GM23338 (cell line): ENCODE data around the gene EXOC3L2. TPM values are rescaled to one million over a fixed set of nuclear protein-coding genes. Genes with fewer than 3 reads are reported as not detected.

Experiments
- ATAC-seq: fragments of 200-7000 bp; cut with Tn5 transposase; 3 replicates; pipeline ENCODE4 v1.9.1; 2020
- DNase-seq: peaks from one replicate; pipeline ENCODE4 v3.0.0-alpha.2; 2015; ENCODE audit warnings: low spot score
- H2AFZ ChIP-seq: fragments of 200-600 bp; sonication (generic); 2 replicates; pipeline ENCODE4 v1.8.0; 2016; ENCODE audit warnings: antibody characterized with exemption, mild to moderate bottlenecking, moderate library complexity
- H3F3A ChIP-seq: fragments of 200-600 bp; sonication (generic); replicated peaks from 2 replicates; pipeline ENCODE4 v1.8.0; 2017; ENCODE audit warnings: antibody characterized with exemption, mixed run types, low read depth
- H3K27ac ChIP-seq: fragments of 200-600 bp; sonication (generic); 2 replicates; pipeline ENCODE4 v1.6.1; 2016; ENCODE audit warnings: low read depth
- H3K27me3 ChIP-seq: fragments of 200-600 bp; sonication (generic); 2 replicates; pipeline ENCODE4 v1.8.0; 2016; ENCODE audit warnings: mild to moderate bottlenecking, mixed run types, moderate library complexity; ENCODE audit not compliant: insufficient read depth
- H3K36me3 ChIP-seq: fragments of 200-600 bp; sonication (generic); 2 replicates; pipeline ENCODE4 v1.8.0; 2016; ENCODE audit warnings: mild to moderate bottlenecking; ENCODE audit not compliant: insufficient read depth
- H3K4me1 ChIP-seq: fragments of 200-600 bp; sonication (generic); 2 replicates; pipeline ENCODE4 v1.8.0; 2016; ENCODE audit warnings: mild to moderate bottlenecking, moderate library complexity; ENCODE audit not compliant: insufficient read depth
- H3K4me2 ChIP-seq: fragments of 200-600 bp; sonication (generic); 2 replicates; pipeline ENCODE4 v1.7.1; 2017; ENCODE audit warnings: mixed run types
- H3K4me3 ChIP-seq: fragments of 200-600 bp; sonication (generic); 2 replicates; pipeline ENCODE4 v1.6.1; 2016; ENCODE audit warnings: mixed run types
- H3K79me2 ChIP-seq: fragments of 200-600 bp; sonication (generic); replicated peaks from 2 replicates; pipeline ENCODE4 v1.8.0; 2017; ENCODE audit warnings: mild to moderate bottlenecking; ENCODE audit not compliant: insufficient read depth
- H3K9me2 ChIP-seq: fragments of 200-600 bp; sonication (generic); 2 replicates; pipeline ENCODE4 v1.8.0; 2017; ENCODE audit not compliant: insufficient read depth
- H4K20me1 ChIP-seq: fragments of 200-600 bp; sonication (generic); replicated peaks from 2 replicates; pipeline ENCODE4 v1.8.0; 2017; ENCODE audit warnings: mild to moderate bottlenecking; ENCODE audit not compliant: insufficient read depth
- H3K27ac Mint-ChIP-seq: 2 replicates; pipeline ENCODE4 v1.8.0; 2020; ENCODE audit warnings: inconsistent platforms, mild to moderate bottlenecking, moderate library complexity, mixed read lengths
- H3K27me3 Mint-ChIP-seq: 3 replicates; pipeline ENCODE4 v1.8.0; 2022; ENCODE audit warnings: low read depth, mild to moderate bottlenecking, moderate library complexity, mixed read lengths, inconsistent platforms; ENCODE audit not compliant: insufficient read depth, poor library complexity
- H3K36me3 Mint-ChIP-seq: 3 replicates; pipeline ENCODE4 v1.8.0; 2021; ENCODE audit warnings: low read depth, mild to moderate bottlenecking, inconsistent platforms, moderate library complexity, mixed read lengths
- H3K4me1 Mint-ChIP-seq: 3 replicates; pipeline ENCODE4 v1.8.0; 2020; ENCODE audit warnings: mild to moderate bottlenecking, inconsistent platforms, mixed read lengths
- H3K4me3 Mint-ChIP-seq: 3 replicates; pipeline ENCODE4 v1.8.0; 2021; ENCODE audit warnings: moderate library complexity, mild to moderate bottlenecking, inconsistent platforms, mixed read lengths
- H3K9me3 Mint-ChIP-seq: 3 replicates; pipeline ENCODE4 v1.8.0; 2020; ENCODE audit warnings: moderate library complexity, mild to moderate bottlenecking, inconsistent platforms, mixed read lengths
- EZH2 ChIP-seq: fragments of 200-600 bp; sonication (generic); IDR thresholded peaks from one replicate; pipeline ENCODE4 v1.8.0; 2017; ENCODE audit warnings: antibody characterized with exemption, mild to moderate bottlenecking, low read depth; ENCODE audit not compliant: unreplicated experiment
- EZH2phosphoT487 ChIP-seq: fragments of 200-600 bp; sonication (generic); IDR thresholded peaks from one replicate; pipeline ENCODE4 v1.8.1; 2018; ENCODE audit warnings: antibody characterized with exemption; ENCODE audit not compliant: unreplicated experiment
- JUNB ChIP-seq: IDR thresholded peaks from one replicate; pipeline ENCODE4 v1.6.1; 2016; ENCODE audit warnings: antibody characterized with exemption; ENCODE audit not compliant: unreplicated experiment
- NANOG ChIP-seq: IDR thresholded peaks from 2 replicates; pipeline ENCODE4 v1.6.1; 2016; ENCODE audit warnings: antibody characterized with exemption, borderline replicate concordance
- POLR2AphosphoS5 ChIP-seq: IDR thresholded peaks from 2 replicates; pipeline ENCODE4 v1.6.1; 2016; ENCODE audit warnings: antibody characterized with exemption, low read depth
- STAT1 ChIP-seq: IDR thresholded peaks from one replicate; pipeline ENCODE4 v1.6.1; 2016; ENCODE audit warnings: antibody characterized with exemption; ENCODE audit not compliant: unreplicated experiment
- ZNF114 ChIP-seq: fragments of 250-450 bp; sonication (Bioruptor Pico); IDR thresholded peaks from 2 replicates; pipeline ENCODE4 v1.5.0; 2020; ENCODE audit warnings: mild to moderate bottlenecking, moderate library complexity
- ZNF331 ChIP-seq: fragments of 250-450 bp; sonication (Bioruptor Pico); IDR thresholded peaks from 2 replicates; pipeline ENCODE4 v1.5.0; 2020; ENCODE audit warnings: low read depth, mild to moderate bottlenecking, moderate library complexity
- polyA plus RNA-seq: library from polyadenylated mRNA; unstranded; fragments of >200 nt; fragmentation: Nextera tagmentation; extraction: Ambion mirVana; gene quantifications from 2 replicates; pipeline ENCODE4 v1.2.1, GENCODE V29; 2016
- total RNA-seq: library from RNA; depleted of rRNA; stranded (reverse); fragments of >200 nt; shearing (Covaris generic); gene quantifications from 2 replicates; pipeline ENCODE4 v1.2.3, GENCODE V29; 2014
- TF ChIP-seq, protein P1 (sequence below): IDR thresholded peaks from one replicate; pipeline ENCODE4 v1.6.1; 2018; ENCODE audit warnings: antibody characterized with exemption; ENCODE audit not compliant: unreplicated experiment
- TF ChIP-seq, protein P2 (sequence below): IDR thresholded peaks from 2 replicates; pipeline ENCODE4 v1.6.1; 2016; ENCODE audit warnings: antibody characterized with exemption
- TF ChIP-seq, protein P3 (sequence below), 2 experiments: fragments of 200-600 bp in 1 of 2; sonication (generic) in 1 of 2; conservative IDR thresholded peaks; 2 replicates each; pipeline versions ENCODE4 v1.5.1 to v1.6.1; 2016 to 2017; ENCODE audit warnings: antibody characterized with exemption in 2 of 2, low read depth in 2 of 2, mild to moderate bottlenecking in 2 of 2, moderate library complexity in 1 of 2

Gene EXOC3L2
- total and polyA plus RNA-seq, 2 experiments from 2014 or later = 2.8 to 3.2 TPM

DNA sequence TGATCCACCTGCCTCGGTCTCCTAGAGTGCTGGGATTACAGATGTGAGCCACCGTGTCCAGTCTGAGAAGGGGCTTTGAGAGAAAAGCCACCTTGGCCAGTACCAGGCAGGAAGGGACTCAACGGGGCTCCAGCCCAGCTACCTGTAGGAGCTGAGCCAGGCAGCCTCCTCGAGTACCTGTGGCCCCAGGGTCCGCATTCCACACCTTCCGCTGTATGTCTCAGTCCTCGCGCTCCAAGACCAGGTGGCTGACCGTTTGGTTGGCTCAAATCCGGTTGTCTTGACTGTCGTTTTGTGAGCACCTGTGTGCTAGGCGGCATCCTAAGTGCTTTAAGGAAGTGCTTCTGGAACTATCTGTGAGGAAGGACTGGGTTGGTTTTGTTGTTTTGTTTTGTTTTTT is 22.1 kb upstream of the EXOC3L2 start:
- Mint-ChIP-seq H3K9me3 (no peaks in the 10 kb centered on the region; the same call in 2 of the 3 replicates), H3K4me1 (no peaks in the 10 kb centered on the region), H3K36me3 (peaks cover 7% of the 10 kb centered on the region; the same call in 1 of the 3 replicates), H3K27ac (no peak overlapping the region), H3K27me3 (peaks cover 7% of the 10 kb centered on the region), H3K4me3 (no peak overlapping the region)
- no peak for ATAC-seq
- H2AFZ ChIP-seq = no peak overlapping the region
- H3K79me2 ChIP-seq = no peaks in the 10 kb centered on the region
- no peak overlapping the region for H3K4me3 ChIP-seq
- H3K4me2 ChIP-seq = no peak overlapping the region
- 0 out of 2 replicates have a peak, but pooled peaks cover 4% of the 10 kb centered on the region for H3K36me3 ChIP-seq
- DNase-seq = no peak
- H3K27ac ChIP-seq = no peak overlapping the region
- no peaks in the 10 kb centered on the region for H3F3A ChIP-seq
- TF ChIP-seq ZNF114 (CRISPR knock-in tag) (no peak), JUNB (no peak), STAT1 (no peak), NANOG (no peak), ZNF331 (CRISPR knock-in tag) (no peak), EZH2phosphoT487 (no peak), EZH2 (no peak), POLR2AphosphoS5 (no peak)
- TF ChIP-seq, protein P1, sequence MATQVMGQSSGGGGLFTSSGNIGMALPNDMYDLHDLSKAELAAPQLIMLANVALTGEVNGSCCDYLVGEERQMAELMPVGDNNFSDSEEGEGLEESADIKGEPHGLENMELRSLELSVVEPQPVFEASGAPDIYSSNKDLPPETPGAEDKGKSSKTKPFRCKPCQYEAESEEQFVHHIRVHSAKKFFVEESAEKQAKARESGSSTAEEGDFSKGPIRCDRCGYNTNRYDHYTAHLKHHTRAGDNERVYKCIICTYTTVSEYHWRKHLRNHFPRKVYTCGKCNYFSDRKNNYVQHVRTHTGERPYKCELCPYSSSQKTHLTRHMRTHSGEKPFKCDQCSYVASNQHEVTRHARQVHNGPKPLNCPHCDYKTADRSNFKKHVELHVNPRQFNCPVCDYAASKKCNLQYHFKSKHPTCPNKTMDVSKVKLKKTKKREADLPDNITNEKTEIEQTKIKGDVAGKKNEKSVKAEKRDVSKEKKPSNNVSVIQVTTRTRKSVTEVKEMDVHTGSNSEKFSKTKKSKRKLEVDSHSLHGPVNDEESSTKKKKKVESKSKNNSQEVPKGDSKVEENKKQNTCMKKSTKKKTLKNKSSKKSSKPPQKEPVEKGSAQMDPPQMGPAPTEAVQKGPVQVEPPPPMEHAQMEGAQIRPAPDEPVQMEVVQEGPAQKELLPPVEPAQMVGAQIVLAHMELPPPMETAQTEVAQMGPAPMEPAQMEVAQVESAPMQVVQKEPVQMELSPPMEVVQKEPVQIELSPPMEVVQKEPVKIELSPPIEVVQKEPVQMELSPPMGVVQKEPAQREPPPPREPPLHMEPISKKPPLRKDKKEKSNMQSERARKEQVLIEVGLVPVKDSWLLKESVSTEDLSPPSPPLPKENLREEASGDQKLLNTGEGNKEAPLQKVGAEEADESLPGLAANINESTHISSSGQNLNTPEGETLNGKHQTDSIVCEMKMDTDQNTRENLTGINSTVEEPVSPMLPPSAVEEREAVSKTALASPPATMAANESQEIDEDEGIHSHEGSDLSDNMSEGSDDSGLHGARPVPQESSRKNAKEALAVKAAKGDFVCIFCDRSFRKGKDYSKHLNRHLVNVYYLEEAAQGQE = no peak
- TF ChIP-seq, protein P2, sequence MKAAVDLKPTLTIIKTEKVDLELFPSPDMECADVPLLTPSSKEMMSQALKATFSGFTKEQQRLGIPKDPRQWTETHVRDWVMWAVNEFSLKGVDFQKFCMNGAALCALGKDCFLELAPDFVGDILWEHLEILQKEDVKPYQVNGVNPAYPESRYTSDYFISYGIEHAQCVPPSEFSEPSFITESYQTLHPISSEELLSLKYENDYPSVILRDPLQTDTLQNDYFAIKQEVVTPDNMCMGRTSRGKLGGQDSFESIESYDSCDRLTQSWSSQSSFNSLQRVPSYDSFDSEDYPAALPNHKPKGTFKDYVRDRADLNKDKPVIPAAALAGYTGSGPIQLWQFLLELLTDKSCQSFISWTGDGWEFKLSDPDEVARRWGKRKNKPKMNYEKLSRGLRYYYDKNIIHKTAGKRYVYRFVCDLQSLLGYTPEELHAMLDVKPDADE = no peak
- TF ChIP-seq, protein P3, sequence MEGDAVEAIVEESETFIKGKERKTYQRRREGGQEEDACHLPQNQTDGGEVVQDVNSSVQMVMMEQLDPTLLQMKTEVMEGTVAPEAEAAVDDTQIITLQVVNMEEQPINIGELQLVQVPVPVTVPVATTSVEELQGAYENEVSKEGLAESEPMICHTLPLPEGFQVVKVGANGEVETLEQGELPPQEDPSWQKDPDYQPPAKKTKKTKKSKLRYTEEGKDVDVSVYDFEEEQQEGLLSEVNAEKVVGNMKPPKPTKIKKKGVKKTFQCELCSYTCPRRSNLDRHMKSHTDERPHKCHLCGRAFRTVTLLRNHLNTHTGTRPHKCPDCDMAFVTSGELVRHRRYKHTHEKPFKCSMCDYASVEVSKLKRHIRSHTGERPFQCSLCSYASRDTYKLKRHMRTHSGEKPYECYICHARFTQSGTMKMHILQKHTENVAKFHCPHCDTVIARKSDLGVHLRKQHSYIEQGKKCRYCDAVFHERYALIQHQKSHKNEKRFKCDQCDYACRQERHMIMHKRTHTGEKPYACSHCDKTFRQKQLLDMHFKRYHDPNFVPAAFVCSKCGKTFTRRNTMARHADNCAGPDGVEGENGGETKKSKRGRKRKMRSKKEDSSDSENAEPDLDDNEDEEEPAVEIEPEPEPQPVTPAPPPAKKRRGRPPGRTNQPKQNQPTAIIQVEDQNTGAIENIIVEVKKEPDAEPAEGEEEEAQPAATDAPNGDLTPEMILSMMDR (conservative IDR thresholded peaks at IDR 0.05; ENCODE audit: low read depth in 2 of 2) = no peak
- no peaks in the 10 kb centered on the region for H3K27me3 ChIP-seq
- H4K20me1 ChIP-seq = no peaks in the 10 kb centered on the region
- H3K9me2 ChIP-seq = no peaks in the 10 kb centered on the region
- H3K4me1 ChIP-seq = no peaks in the 10 kb centered on the region
